SK-N-SH (cell line): ENCODE data around the gene SUMO1.

Experiments
- CHD2 ChIP-seq: fragments of 150-350 bp; IDR thresholded peaks from 2 replicates; pipeline ENCODE4 v1.6.1; 2018; ENCODE audit warnings: low read length; ENCODE audit not compliant: partially characterized antibody
- POLR2AphosphoS5 ChIP-seq: IDR thresholded peaks from 2 replicates; pipeline ENCODE4 v1.6.1; 2012; ENCODE audit warnings: low read depth, low read length
- TF ChIP-seq, protein P1 (sequence below): fragments of 200-600 bp; sonication (generic); IDR thresholded peaks from 2 replicates; pipeline ENCODE4 v1.6.1; 2017; ENCODE audit warnings: antibody characterized with exemption, mild to moderate bottlenecking, moderate library complexity

DNA sequence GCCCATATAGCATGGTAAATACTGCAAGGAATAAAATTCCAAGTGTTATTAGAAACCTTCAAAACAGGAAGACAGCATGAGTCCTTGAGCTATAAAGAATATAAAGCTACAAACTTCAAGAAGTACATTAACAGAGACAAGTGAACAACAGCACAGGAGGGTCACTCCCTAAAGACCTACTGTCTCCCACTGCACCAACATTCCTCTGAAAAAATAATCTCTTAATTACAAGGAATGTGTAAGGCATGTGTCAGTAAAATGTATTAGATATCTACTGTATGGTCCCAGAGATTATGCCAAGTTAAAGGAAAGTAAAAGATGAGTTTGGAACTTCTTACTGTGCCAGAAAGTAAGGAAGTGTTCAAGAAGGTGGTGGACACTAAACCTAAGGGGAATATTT, 29.9 kb downstream of the SUMO1 start:
- TF ChIP-seq CHD2 (no peak), POLR2AphosphoS5 (no peak)
- TF ChIP-seq, protein P1, sequence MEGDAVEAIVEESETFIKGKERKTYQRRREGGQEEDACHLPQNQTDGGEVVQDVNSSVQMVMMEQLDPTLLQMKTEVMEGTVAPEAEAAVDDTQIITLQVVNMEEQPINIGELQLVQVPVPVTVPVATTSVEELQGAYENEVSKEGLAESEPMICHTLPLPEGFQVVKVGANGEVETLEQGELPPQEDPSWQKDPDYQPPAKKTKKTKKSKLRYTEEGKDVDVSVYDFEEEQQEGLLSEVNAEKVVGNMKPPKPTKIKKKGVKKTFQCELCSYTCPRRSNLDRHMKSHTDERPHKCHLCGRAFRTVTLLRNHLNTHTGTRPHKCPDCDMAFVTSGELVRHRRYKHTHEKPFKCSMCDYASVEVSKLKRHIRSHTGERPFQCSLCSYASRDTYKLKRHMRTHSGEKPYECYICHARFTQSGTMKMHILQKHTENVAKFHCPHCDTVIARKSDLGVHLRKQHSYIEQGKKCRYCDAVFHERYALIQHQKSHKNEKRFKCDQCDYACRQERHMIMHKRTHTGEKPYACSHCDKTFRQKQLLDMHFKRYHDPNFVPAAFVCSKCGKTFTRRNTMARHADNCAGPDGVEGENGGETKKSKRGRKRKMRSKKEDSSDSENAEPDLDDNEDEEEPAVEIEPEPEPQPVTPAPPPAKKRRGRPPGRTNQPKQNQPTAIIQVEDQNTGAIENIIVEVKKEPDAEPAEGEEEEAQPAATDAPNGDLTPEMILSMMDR: no peak
